Amygdala (tissue), 56 donors: ENCODE measurements around the gene FIZ1.

Experiments used
- DNase-seq, 56 donors: peaks; one replicate each; lab custom pipeline; 2025; lab: John Stamatoyannopoulos, UW

Gene FIZ1, protein sequence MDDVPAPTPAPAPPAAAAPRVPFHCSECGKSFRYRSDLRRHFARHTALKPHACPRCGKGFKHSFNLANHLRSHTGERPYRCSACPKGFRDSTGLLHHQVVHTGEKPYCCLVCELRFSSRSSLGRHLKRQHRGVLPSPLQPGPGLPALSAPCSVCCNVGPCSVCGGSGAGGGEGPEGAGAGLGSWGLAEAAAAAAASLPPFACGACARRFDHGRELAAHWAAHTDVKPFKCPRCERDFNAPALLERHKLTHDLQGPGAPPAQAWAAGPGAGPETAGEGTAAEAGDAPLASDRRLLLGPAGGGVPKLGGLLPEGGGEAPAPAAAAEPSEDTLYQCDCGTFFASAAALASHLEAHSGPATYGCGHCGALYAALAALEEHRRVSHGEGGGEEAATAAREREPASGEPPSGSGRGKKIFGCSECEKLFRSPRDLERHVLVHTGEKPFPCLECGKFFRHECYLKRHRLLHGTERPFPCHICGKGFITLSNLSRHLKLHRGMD

GRCh38 chr19:55599468-55599841 lies at the start of gene FIZ1:
Gene FIZ1, minus strand, starts transcription at chr19:55599517. Its CDS starts 1,652 bp downstream, at chr19:55597865.
- peak; percentile 84 to 99 (median 97) for DNase-seq

DNA sequence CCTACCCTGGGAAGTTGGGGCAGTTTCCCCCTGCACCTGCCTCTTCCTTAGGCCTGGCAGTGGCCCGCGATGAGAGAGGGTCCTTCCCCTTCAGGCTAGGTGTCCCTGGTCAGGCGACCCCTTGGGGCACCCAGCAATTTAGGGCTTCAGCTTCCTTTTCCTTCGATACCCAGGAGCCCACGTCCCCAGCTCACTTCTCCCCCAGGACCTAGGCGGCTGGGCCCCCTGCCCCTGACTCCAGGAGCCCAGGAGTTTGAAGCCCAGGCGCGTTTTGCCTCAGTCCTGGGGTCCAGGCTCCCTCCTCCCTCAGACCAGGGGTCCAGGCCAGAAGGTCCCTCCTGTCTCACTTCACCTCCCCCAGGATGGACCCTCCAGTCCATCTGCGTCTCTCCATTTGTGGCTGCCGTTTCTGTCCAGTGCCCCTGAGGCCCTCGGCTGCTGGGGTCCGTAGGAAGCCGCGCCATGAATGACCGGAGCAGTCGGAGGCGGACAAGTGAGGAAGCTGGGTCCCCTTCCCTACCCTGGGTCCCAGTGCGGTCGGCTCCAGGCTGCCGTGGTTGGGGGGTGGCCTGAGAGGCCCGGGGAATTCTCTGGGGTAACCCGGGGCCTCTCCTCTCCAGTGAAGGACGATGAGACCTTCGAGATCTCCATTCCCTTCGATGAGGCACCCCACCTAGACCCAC lies 49.4 kb upstream of the FIZ1 start:
- DNase-seq = no peak

DNA sequence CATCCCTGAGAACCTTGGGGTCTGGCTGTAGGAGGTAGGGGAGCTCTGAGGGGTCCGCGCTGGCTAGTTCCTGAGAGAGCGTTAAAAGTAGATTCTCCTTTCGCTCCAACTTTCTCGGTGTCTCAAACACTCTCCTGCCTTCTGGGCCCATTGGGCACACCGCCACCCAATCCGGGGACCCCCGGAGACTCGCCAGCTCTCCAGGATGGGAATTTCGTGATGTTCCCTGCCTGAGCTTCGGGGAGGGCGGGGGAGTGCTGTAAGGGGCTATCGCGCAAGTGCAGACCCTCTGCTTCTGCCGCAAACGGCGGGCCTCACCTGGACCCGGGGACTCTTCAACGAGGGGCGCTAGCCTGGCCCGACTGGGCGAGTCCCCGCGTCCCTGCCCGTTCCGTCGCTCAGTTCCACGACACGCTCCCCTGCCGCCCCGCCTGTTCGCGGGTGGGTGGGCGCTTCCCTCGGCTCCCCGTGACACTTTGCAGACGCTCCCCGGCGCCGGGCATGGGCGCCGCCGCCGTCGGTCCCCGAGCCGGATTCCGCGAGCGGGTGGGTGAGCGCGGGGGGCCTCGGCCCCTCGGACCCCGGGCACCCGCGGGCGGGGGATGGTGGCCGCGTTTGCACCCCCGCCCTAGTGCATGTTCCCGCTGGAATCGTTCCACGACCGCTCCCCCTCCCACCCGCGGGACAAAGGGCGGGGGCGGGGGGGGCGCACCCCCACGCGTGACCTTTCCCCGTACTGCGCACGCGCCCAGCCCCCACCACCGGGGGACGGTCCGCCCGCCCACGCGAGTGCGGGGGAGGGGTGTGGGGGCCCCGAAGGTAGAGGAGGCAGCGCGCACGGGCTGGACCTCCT lies 48.6 kb upstream of the FIZ1 start, which contains the start of gene CCDC106:
TSS of gene CCDC106 (plus strand) at position 481 of the 853 bp plus-strand sequence. CDS start 835 bp downstream, outside the sequence.
- peak in 54 of 56 donors; percentile 26 to 92 (median 70) for DNase-seq

- no peak for DNase-seq
Measured at GRCh38 chr19:55646889-55647731, 47.8 kb upstream of the FIZ1 start.

DNA sequence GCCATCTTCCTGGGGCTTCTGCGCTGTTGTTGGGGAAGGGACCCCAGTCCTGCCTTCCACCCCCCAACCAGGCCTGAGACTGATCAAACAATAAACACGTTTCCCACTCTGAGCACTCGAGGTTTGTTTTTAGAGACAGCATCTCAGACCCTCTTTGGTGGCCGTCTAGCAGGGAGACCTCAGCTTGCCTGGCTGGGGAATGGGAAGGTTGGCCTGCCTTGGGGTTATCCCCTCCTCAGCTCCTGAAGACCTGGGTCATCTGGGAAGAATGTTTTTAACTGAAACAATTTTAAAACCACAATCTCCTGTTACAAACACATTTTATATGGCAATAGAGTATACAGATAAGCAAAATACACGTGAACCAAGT lies 46.2 kb upstream of the FIZ1 start:
- no peak for DNase-seq

GRCh38 chr19:55644842-55645511 lies 45.7 kb upstream of the FIZ1 start:
- DNase-seq = no peak

- DNase-seq = no peak
Measured at GRCh38 chr19:55644191-55644833, 45.0 kb upstream of the FIZ1 start.

DNA sequence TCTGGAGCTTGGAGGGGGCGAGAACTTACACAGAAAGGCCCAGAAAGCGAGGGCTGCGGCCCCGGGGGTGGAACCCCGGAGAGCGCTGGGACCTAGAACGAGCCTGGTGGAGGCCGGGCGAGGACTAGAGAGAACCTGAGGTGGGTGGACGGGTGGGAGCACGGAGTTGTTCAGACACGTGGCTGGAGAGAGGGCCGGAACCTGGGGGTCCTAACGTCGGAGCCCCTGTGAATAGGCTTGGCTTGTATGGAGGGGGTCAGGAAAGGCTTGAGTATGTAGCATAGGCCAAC lies 44.5 kb upstream of the FIZ1 start:
- peak in 3 of 56 donors; percentile 34 to 54 (median 44) for DNase-seq

DNA sequence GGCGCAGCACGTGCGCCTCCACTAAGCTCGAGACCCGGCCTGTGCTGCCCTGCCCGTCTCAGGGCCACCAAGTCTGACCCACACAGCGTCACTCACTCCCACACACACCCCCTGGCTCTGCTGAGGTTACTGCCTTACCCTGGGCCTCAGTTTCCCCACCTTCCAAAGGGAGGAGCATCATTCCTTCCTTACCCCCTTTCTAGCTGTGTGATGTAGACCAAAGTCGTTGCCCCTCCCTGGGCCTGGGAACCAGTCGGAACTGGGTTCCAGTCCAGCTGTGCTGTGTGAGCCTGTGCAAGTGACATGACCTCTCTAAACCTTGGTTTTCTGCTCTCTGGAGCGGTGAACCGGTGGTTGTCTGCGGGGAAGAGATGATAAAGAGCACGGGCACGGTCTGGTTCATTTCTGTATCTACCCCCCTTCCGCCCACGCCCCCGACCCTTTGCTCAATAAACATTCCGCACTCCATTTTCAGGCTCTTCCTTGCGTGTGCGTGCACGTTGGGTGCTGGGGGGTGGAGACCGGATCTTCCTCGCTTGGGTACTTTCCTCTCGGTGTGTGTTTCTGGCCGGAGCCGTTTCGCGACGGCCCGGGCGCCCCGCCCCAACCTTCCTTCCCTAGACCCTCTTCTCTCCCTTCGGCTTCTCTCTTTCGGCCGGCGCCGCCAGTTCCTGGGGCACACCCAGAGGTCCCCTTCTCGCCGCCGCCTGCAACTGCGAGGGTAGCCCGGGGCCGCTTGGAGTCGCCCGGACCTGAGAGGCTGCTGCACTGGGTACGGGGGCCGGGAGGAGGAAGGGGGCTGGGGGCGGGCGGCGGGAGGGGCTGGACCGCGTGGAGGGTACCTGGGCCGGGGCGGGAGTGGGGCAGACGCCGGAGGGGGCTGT lies 43.9 kb upstream of the FIZ1 start, which contains the start of gene ZNF581:
TSS of gene ZNF581 (plus strand) at position 647 of the 884 bp plus-strand sequence. CDS start 923 bp downstream, outside the sequence.
- DNase-seq = peak in 53 of 56 donors; percentile 26 to 83 (median 58)

GRCh38 chr19:55642153-55643002 lies 43.1 kb upstream of the FIZ1 start:
- DNase-seq = peak in 6 of 56 donors; percentile 11 to 48 (median 26)

GRCh38 chr19:55641426-55642152 lies 42.3 kb upstream of the FIZ1 start:
- peak in 4 of 56 donors; percentile 36 to 61 (median 48) for DNase-seq

DNA sequence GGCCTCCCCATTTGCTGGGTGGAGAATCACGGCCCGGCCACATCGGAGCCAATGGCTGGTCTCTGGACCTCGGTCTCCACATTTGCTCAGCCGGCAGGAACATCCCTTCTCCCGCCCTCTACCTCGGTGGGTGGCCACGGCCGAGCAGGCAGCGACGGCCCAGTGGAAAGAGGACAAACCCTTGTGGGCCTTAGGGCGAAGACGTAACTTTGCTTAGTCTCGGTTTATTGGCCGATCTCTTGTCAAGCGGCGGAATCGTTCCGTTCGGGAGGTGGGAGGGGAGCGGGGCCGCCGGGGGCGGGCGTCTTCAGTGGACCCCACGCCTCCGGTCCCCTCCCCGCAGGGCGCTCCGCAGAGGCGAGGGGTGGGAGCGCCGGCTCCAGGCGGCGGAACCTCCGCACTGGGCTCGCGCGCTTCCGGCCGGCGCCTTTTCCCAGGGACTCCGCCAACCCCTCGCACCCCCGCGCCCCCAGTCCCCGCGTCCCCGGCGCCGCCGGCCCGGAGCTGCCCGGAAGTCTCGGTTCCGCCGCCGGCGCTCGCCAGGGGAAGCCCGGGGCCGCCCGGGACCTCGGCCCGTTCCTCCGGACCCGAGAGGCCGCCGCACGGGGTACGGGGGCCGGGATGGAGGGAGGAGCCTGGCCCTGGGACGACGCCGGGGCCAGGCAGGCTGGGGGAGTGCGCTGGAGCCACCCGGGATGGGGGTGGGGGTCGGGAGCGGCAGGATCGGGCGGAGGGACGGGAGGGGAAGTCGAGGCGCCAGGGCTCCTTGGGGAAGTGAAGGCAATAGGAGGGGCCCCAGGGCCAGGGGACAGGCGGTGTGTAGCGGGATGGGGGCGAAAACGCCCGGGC lies 41.5 kb upstream of the FIZ1 start, which contains the start of gene ZNF580:
TSS of gene ZNF580 (plus strand) at position 426 of the 849 bp plus-strand sequence. CDS start 1,507 bp downstream, outside the sequence.
- DNase-seq = peak in 45 of 56 donors; percentile 28 to 86 (median 63)

- DNase-seq = peak in 32 of 56 donors; percentile 20 to 70 (median 46)
Measured at GRCh38 chr19:55640043-55640576, 40.8 kb upstream of the FIZ1 start.

DNA sequence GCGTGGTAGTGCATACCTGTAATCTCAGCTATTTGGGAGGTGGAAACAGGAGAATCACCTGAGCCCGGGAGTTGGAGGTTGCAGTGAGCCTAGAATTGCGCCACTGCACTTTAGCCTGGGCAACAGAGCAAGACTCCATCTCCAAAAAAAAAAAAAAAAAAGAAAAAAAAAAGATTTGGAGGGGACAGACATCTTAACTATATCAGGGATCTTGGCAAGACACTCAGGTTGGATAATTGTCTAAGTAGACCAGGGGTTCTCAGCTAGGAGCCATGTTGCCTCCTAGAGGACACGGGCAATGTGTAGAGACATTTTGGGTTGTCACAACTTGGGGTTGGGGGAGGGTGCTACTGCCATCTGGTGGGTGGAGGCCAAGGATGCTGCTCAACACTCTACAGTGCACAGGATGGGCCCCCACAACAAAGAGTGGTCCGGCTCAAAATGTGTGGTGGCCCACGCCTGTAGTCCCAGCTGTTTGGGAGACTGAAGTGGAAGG lies 39.6 kb upstream of the FIZ1 start:
- DNase-seq = peak in 1 of 56 donors; percentile 35
